Liver (tissue), 9 donors: Measurements from ENCODE around the gene CWC22. TPM values are rescaled to one million over a fixed set of nuclear protein-coding genes. Genes with fewer than 3 reads are reported as not detected.
A peak's percentile ranks its signal among the peaks of the same experiment; 100 is the strongest.

ENCODE experiments used
- DNase-seq: peaks from one replicate; pipeline ENCODE4 v3.0.0-alpha.2; 2017; ENCODE audit warnings: low spot score
- H3K27ac ChIP-seq, 2 donors: one replicate each; pipeline ENCODE4 v1.7.0; 2013; ENCODE audit warnings: inconsistent platforms in 2 of 2, low read length in 2 of 2, control low read depth in 1 of 2, low read depth in 1 of 2, mild to moderate bottlenecking in 1 of 2
- H3K27me3 ChIP-seq, 4 donors: one replicate each; pipeline versions ENCODE4 v1.6.1 to v1.7.0; 2013; ENCODE audit warnings: low read length in 3 of 4, inconsistent platforms in 1 of 4, mild to moderate bottlenecking in 1 of 4, moderate library complexity in 1 of 4; ENCODE audit not compliant: control insufficient read depth in 4 of 4, insufficient read depth in 4 of 4
- H3K36me3 ChIP-seq, 4 donors: one replicate each; pipeline versions ENCODE4 v1.6.1 to v1.7.0; 2013; ENCODE audit warnings: low read length in 3 of 4, mild to moderate bottlenecking in 3 of 4, low read depth in 1 of 4, moderate library complexity in 1 of 4; ENCODE audit not compliant: control insufficient read depth in 4 of 4, insufficient read depth in 3 of 4
- H3K4me1 ChIP-seq, 4 donors: one replicate each; pipeline versions ENCODE4 v1.6.1 to v1.7.0; 2013; ENCODE audit warnings: low read length in 3 of 4, mild to moderate bottlenecking in 3 of 4, moderate library complexity in 1 of 4; ENCODE audit not compliant: control insufficient read depth in 4 of 4, insufficient read depth in 4 of 4
- H3K4me3 ChIP-seq, 3 donors: one replicate each; pipeline versions ENCODE4 v1.6.1 to v1.7.0; 2013; ENCODE audit warnings: low read length in 3 of 3, control low read depth in 1 of 3, low read depth in 1 of 3, mild to moderate bottlenecking in 1 of 3
- H3K9ac ChIP-seq, 2 donors: one replicate each; pipeline ENCODE4 v1.7.0; 2013; ENCODE audit warnings: low read length in 2 of 2, mild to moderate bottlenecking in 2 of 2, moderate library complexity in 2 of 2, control low read depth in 1 of 2, low read depth in 1 of 2
- H3K9me3 ChIP-seq, 4 donors: one replicate each; pipeline versions ENCODE4 v1.6.1 to v1.7.0; 2013; ENCODE audit warnings: low read length in 3 of 4; ENCODE audit not compliant: control insufficient read depth in 4 of 4
- EGR1 ChIP-seq, 2 donors: IDR thresholded peaks; 2 replicates each; pipeline ENCODE4 v1.6.1; 2016 to 2018; ENCODE audit warnings: antibody characterized with exemption in 2 of 2, low read depth in 2 of 2
- FOXA1 ChIP-seq: IDR thresholded peaks from 2 replicates; pipeline ENCODE4 v1.6.1; 2016; ENCODE audit warnings: antibody characterized with exemption
- FOXA2 ChIP-seq: IDR thresholded peaks from 2 replicates; pipeline ENCODE4 v1.6.1; 2016; ENCODE audit warnings: antibody characterized with exemption
- GABPA ChIP-seq, 2 donors: IDR thresholded peaks in 1 of 2; conservative IDR thresholded peaks in 1 of 2; 2 replicates each; pipeline ENCODE4 v1.6.1; 2016; ENCODE audit warnings: antibody characterized with exemption in 2 of 2, mild to moderate bottlenecking in 1 of 2, moderate library complexity in 1 of 2
- HNF4A ChIP-seq, 2 donors: conservative IDR thresholded peaks; 2 replicates each; pipeline ENCODE4 v1.6.1; 2016; ENCODE audit warnings: antibody characterized with exemption in 2 of 2, mild to moderate bottlenecking in 2 of 2
- HNF4G ChIP-seq: IDR thresholded peaks from 2 replicates; pipeline ENCODE4 v1.6.1; 2016; ENCODE audit warnings: antibody characterized with exemption
- JUND ChIP-seq, 2 donors: IDR thresholded peaks; 2 replicates each; pipeline ENCODE4 v1.6.1; 2016; ENCODE audit warnings: antibody characterized with exemption in 2 of 2
- NR2F2 ChIP-seq: IDR thresholded peaks from 2 replicates; pipeline ENCODE4 v1.6.1; 2016; ENCODE audit warnings: antibody characterized with exemption
- RAD21 ChIP-seq, 2 donors: IDR thresholded peaks; 2 replicates each; pipeline ENCODE4 v1.6.1; 2016; ENCODE audit warnings: antibody characterized with exemption in 2 of 2, mild to moderate bottlenecking in 2 of 2
- RXRA ChIP-seq, 2 donors: IDR thresholded peaks; 2 replicates each; pipeline ENCODE4 v1.6.1; 2017 to 2018; ENCODE audit warnings: antibody characterized with exemption in 2 of 2, mild to moderate bottlenecking in 1 of 2
- SP1 ChIP-seq: IDR thresholded peaks from 2 replicates; pipeline ENCODE4 v1.6.1; 2018; ENCODE audit warnings: antibody characterized with exemption, mild to moderate bottlenecking
- TAF1 ChIP-seq: conservative IDR thresholded peaks from 2 replicates; pipeline ENCODE4 v1.6.1; 2016; ENCODE audit warnings: antibody characterized with exemption, mild to moderate bottlenecking
- YY1 ChIP-seq: IDR thresholded peaks from 2 replicates; pipeline ENCODE4 v1.6.1; 2016; ENCODE audit warnings: antibody characterized with exemption, mild to moderate bottlenecking
- WGBS: extraction: QIAGEN DNeasy Blood & Tissue Kit; methylation state at CpG from one replicate; pipeline ENCODE4 v1.1.7; 2013; 5-methylcytosine and 5-hydroxymethylcytosine counted together
- polyA plus RNA-seq, 2 donors: library from polyadenylated mRNA; stranded (reverse) in 1 of 2; unstranded in 1 of 2; fragments of 200-250 nt in 1 of 2; fragments of >200 nt in 1 of 2; fragmentation: Nextera tagmentation in 1 of 2; extraction: Ambion mirVana in 1 of 2; gene quantifications; one replicate each; pipeline versions ENCODE4 v1.2.1 to v1.2.3, GENCODE V29; 2013 to 2015
- total RNA-seq, 2 donors: library from RNA; depleted of rRNA; stranded (reverse); fragments of >200 nt; gene quantifications; one replicate each; pipeline ENCODE4 v1.2.3, GENCODE V29; 2014
- TF ChIP-seq, protein P1 (sequence below): IDR thresholded peaks from 2 replicates; pipeline ENCODE4 v1.6.1; 2016; ENCODE audit warnings: antibody characterized with exemption
- TF ChIP-seq, protein P2 (sequence below): IDR thresholded peaks from 2 replicates; pipeline ENCODE4 v1.6.1; 2016; ENCODE audit warnings: antibody characterized with exemption
- TF ChIP-seq, protein P3 (sequence below): fragments of 150-350 bp; IDR thresholded peaks from 2 replicates; pipeline ENCODE4 v1.5.1; 2017; ENCODE audit warnings: improper control_type of control experiment, low read depth, low read length; ENCODE audit not compliant: missing input control
- TF ChIP-seq, protein P4 (sequence below): IDR thresholded peaks from 2 replicates; pipeline ENCODE4 v1.6.1; 2016; ENCODE audit warnings: antibody characterized with exemption, mild to moderate bottlenecking
- TF ChIP-seq, protein P5 (sequence below): IDR thresholded peaks from 2 replicates; pipeline ENCODE4 v1.6.1; 2016; ENCODE audit warnings: antibody characterized with exemption
- donor health status: healthy.
- donor health status: healthy.
- donor health status: healthy.
- donor health status: healthy.
- donor health status: healthy.

CWC22 gene
- total and polyA plus RNA-seq, 4 donors = 4.4 to 12.0 (median 7.7) TPM

DNA sequence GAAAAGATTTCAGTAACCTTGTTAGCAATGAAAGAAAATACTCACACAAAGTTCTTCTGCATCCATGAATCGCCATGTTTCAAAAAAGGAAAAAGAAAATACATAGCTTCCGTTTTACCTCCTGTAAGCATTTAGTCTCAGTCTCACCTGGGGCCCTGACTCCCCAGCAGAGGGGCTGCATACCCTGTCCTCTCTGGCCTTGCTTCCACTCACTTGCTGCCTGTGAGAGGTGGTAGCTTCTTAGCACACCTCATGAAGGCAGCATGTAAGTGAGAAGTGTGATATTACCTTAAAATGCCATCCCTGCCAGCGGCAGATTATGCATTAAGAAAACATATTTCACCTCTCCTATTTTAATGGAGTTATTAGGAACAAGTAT lies 96.4 kb downstream of the CWC22 start:
- no peak for DNase-seq
- TF ChIP-seq SP1 = no peak
- no peak for TF ChIP-seq RAD21 (IDR thresholded peaks at IDR 0.05)
- TF ChIP-seq GABPA (IDR thresholded peaks at IDR 0.05 in 1 of 2, conservative IDR thresholded peaks at IDR 0.05 in 1 of 2) = peak in 1 of 2 donors; percentile 2
- Histone ChIP-seq H3K9me3 (no peaks in the 10 kb centered on the region), H3K27me3 (no peaks in the 10 kb centered on the region), H3K27ac (peak overlapping the region in 1 of 2 donors; percentile 87), H3K4me3 (no peak overlapping the region), H3K36me3 (no peaks in the 10 kb centered on the region), H3K4me1 (peaks cover 5 to 32% (median 29%) of the 10 kb centered on the region in 4 donors), H3K9ac (no peak overlapping the region)
- WGBS = 71% methylated on average over 3 of the region's 3 CpGs

DNA sequence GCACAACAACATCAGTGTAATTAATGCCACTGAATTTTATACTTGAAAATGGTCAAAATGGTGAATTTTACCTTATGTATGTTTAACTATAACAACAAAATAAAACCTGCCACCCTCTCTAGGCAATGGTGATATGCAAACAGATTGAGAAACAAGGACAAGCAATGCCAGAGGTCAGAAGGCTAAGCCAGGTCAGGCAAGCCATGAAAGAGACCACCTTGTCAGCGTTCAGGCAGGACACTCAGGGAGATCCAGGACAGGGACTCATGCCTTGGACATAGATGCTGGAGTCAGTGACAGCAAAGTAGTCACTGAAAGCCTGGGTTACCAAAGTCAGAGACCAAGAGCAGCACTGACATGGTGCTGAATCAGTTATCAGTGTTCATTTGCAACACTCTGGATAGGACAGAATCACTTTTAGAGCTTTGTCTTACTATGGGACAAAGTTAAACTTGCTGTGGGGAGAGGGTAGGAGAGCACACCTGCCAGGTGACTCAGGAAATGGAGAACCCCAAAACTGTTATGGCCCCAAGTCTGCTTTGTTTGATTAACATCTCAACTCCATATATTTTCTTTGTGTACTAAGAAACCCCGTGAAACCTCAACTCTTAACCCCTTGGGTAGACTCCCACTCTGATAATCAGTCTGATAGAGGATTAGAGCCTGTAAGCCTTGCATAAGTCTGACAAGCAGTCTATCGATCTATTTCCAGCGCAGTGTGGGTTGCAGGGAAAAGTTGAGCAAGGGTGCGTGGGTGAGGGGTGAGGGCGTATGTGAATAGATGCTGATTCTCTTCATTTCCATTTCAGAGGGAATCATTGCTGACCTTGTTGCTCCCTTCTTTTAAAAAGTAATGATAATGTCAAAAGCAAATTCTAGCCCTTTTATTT lies 97.0 kb downstream of the CWC22 start:
- peaks cover 5 to 32% (median 29%) of the 10 kb centered on the region in 4 donors for H3K4me1 ChIP-seq
- TF ChIP-seq YY1 (peak; percentile 69), FOXA1 (peak; percentile 47), SP1 (peak; percentile 40), RAD21 (IDR thresholded peaks at IDR 0.05) (peak; percentile 25 to 44), JUND (IDR thresholded peaks at IDR 0.05) (peak; percentile 53 to 80), RXRA (IDR thresholded peaks at IDR 0.05) (peak; percentile 78 to 79), FOXA2 (peak; percentile 4), TAF1 (no peak), HNF4G (peak; percentile 56), EGR1 (IDR thresholded peaks at IDR 0.05; ENCODE audit: low read depth in 2 of 2) (peak; percentile 95 to 96), HNF4A (conservative IDR thresholded peaks at IDR 0.05) (peak; percentile 56 to 65), GABPA (IDR thresholded peaks at IDR 0.05 in 1 of 2, conservative IDR thresholded peaks at IDR 0.05 in 1 of 2) (peak in 1 of 2 donors; percentile 21), NR2F2 (peak; percentile 65)
- TF ChIP-seq, protein P1, sequence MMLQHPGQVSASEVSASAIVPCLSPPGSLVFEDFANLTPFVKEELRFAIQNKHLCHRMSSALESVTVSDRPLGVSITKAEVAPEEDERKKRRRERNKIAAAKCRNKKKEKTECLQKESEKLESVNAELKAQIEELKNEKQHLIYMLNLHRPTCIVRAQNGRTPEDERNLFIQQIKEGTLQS = no peak
- TF ChIP-seq, protein P2, sequence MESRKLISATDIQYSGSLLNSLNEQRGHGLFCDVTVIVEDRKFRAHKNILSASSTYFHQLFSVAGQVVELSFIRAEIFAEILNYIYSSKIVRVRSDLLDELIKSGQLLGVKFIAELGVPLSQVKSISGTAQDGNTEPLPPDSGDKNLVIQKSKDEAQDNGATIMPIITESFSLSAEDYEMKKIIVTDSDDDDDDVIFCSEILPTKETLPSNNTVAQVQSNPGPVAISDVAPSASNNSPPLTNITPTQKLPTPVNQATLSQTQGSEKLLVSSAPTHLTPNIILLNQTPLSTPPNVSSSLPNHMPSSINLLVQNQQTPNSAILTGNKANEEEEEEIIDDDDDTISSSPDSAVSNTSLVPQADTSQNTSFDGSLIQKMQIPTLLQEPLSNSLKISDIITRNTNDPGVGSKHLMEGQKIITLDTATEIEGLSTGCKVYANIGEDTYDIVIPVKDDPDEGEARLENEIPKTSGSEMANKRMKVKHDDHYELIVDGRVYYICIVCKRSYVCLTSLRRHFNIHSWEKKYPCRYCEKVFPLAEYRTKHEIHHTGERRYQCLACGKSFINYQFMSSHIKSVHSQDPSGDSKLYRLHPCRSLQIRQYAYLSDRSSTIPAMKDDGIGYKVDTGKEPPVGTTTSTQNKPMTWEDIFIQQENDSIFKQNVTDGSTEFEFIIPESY = peak; percentile 62
- TF ChIP-seq, protein P3, sequence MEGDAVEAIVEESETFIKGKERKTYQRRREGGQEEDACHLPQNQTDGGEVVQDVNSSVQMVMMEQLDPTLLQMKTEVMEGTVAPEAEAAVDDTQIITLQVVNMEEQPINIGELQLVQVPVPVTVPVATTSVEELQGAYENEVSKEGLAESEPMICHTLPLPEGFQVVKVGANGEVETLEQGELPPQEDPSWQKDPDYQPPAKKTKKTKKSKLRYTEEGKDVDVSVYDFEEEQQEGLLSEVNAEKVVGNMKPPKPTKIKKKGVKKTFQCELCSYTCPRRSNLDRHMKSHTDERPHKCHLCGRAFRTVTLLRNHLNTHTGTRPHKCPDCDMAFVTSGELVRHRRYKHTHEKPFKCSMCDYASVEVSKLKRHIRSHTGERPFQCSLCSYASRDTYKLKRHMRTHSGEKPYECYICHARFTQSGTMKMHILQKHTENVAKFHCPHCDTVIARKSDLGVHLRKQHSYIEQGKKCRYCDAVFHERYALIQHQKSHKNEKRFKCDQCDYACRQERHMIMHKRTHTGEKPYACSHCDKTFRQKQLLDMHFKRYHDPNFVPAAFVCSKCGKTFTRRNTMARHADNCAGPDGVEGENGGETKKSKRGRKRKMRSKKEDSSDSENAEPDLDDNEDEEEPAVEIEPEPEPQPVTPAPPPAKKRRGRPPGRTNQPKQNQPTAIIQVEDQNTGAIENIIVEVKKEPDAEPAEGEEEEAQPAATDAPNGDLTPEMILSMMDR = no peak
- TF ChIP-seq, protein P4, sequence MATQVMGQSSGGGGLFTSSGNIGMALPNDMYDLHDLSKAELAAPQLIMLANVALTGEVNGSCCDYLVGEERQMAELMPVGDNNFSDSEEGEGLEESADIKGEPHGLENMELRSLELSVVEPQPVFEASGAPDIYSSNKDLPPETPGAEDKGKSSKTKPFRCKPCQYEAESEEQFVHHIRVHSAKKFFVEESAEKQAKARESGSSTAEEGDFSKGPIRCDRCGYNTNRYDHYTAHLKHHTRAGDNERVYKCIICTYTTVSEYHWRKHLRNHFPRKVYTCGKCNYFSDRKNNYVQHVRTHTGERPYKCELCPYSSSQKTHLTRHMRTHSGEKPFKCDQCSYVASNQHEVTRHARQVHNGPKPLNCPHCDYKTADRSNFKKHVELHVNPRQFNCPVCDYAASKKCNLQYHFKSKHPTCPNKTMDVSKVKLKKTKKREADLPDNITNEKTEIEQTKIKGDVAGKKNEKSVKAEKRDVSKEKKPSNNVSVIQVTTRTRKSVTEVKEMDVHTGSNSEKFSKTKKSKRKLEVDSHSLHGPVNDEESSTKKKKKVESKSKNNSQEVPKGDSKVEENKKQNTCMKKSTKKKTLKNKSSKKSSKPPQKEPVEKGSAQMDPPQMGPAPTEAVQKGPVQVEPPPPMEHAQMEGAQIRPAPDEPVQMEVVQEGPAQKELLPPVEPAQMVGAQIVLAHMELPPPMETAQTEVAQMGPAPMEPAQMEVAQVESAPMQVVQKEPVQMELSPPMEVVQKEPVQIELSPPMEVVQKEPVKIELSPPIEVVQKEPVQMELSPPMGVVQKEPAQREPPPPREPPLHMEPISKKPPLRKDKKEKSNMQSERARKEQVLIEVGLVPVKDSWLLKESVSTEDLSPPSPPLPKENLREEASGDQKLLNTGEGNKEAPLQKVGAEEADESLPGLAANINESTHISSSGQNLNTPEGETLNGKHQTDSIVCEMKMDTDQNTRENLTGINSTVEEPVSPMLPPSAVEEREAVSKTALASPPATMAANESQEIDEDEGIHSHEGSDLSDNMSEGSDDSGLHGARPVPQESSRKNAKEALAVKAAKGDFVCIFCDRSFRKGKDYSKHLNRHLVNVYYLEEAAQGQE = peak; percentile 47
- TF ChIP-seq, protein P5, sequence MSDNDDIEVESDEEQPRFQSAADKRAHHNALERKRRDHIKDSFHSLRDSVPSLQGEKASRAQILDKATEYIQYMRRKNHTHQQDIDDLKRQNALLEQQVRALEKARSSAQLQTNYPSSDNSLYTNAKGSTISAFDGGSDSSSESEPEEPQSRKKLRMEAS = peak; percentile 50

More for the DNA sequence above, 97.0 kb downstream of the CWC22 start:
- H3K9ac ChIP-seq = no peak overlapping the region
- WGBS = 32% methylated on average over 6 of the region's 6 CpGs
- H3K27me3 ChIP-seq = no peaks in the 10 kb centered on the region
- H3K27ac ChIP-seq = peak overlapping the region; percentile 65 to 87
- peak; percentile 39 for DNase-seq
- no peaks in the 10 kb centered on the region for H3K36me3 ChIP-seq
- H3K4me3 ChIP-seq = no peak overlapping the region
- H3K9me3 ChIP-seq = no peaks in the 10 kb centered on the region
